Liver (tissue), 3 donors: ENCODE data around the gene BAG2.

ENCODE experiments used
- ATF3 ChIP-seq: IDR thresholded peaks from 2 replicates; pipeline ENCODE4 v1.6.1; 2016; ENCODE audit warnings: antibody characterized with exemption
- GABPA ChIP-seq, 2 donors: IDR thresholded peaks in 1 of 2; conservative IDR thresholded peaks in 1 of 2; 2 replicates each; pipeline ENCODE4 v1.6.1; 2016; ENCODE audit warnings: antibody characterized with exemption in 2 of 2, mild to moderate bottlenecking in 1 of 2, moderate library complexity in 1 of 2
- JUND ChIP-seq, 2 donors: IDR thresholded peaks; 2 replicates each; pipeline ENCODE4 v1.6.1; 2016; ENCODE audit warnings: antibody characterized with exemption in 2 of 2
- RAD21 ChIP-seq, 2 donors: IDR thresholded peaks; 2 replicates each; pipeline ENCODE4 v1.6.1; 2016; ENCODE audit warnings: antibody characterized with exemption in 2 of 2, mild to moderate bottlenecking in 2 of 2
- REST ChIP-seq: IDR thresholded peaks from 2 replicates; pipeline ENCODE4 v1.6.1; 2016; ENCODE audit warnings: antibody characterized with exemption, mild to moderate bottlenecking
- SP1 ChIP-seq: IDR thresholded peaks from 2 replicates; pipeline ENCODE4 v1.6.1; 2018; ENCODE audit warnings: antibody characterized with exemption, mild to moderate bottlenecking
- TAF1 ChIP-seq: conservative IDR thresholded peaks from 2 replicates; pipeline ENCODE4 v1.6.1; 2016; ENCODE audit warnings: antibody characterized with exemption, mild to moderate bottlenecking
- YY1 ChIP-seq: IDR thresholded peaks from 2 replicates; pipeline ENCODE4 v1.6.1; 2016; ENCODE audit warnings: antibody characterized with exemption, mild to moderate bottlenecking
- ZBTB33 ChIP-seq: IDR thresholded peaks from 2 replicates; pipeline ENCODE4 v1.6.1; 2016; ENCODE audit warnings: antibody characterized with exemption
- TF ChIP-seq, protein P1 (sequence below): fragments of 150-350 bp; IDR thresholded peaks from 2 replicates; pipeline ENCODE4 v1.5.1; 2017; ENCODE audit warnings: improper control_type of control experiment, low read depth, low read length; ENCODE audit not compliant: missing input control
- donor health status: healthy.
- donor health status: healthy.

DNA sequence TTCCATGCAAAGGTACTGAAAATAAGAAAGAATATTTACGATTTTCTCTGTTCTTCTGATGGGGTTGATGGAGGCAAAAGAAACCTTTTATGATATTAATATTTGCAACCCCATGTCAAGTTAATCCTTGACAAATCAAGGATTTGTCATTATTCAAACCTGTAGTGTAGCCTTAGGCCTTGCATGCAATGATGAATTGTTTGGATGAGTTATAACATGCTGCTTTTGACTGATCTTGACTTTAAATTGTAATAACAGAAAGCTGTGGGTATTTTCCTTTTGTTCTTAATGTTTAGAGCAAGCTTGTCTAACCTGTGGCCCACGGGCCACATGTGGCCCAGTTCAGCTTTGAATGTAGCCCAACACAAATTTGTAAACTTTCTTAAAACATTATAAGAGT, 13.0 kb upstream of the BAG2 start:
- TF ChIP-seq, protein P1, sequence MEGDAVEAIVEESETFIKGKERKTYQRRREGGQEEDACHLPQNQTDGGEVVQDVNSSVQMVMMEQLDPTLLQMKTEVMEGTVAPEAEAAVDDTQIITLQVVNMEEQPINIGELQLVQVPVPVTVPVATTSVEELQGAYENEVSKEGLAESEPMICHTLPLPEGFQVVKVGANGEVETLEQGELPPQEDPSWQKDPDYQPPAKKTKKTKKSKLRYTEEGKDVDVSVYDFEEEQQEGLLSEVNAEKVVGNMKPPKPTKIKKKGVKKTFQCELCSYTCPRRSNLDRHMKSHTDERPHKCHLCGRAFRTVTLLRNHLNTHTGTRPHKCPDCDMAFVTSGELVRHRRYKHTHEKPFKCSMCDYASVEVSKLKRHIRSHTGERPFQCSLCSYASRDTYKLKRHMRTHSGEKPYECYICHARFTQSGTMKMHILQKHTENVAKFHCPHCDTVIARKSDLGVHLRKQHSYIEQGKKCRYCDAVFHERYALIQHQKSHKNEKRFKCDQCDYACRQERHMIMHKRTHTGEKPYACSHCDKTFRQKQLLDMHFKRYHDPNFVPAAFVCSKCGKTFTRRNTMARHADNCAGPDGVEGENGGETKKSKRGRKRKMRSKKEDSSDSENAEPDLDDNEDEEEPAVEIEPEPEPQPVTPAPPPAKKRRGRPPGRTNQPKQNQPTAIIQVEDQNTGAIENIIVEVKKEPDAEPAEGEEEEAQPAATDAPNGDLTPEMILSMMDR, result no peak
- TF ChIP-seq YY1 (no peak), ATF3 (no peak), GABPA (IDR thresholded peaks at IDR 0.05 in 1 of 2, conservative IDR thresholded peaks at IDR 0.05 in 1 of 2) (no peak), REST (no peak), RAD21 (IDR thresholded peaks at IDR 0.05) (no peak), TAF1 (no peak), ZBTB33 (no peak), JUND (IDR thresholded peaks at IDR 0.05) (no peak), SP1 (no peak)
